LNCaP clone FGC (cell line): ENCODE data around the gene ZNF800.
A peak's percentile ranks its signal among the peaks of the same experiment; 100 is the strongest.

ENCODE experiments used
- DNase-seq: peaks from one replicate; pipeline ENCODE4 v3.0.0-alpha.2; 2011; ENCODE audit warnings: low read depth
- H3K4me3 ChIP-seq: 2 replicates; pipeline ENCODE4 v1.5.1; 2011; ENCODE audit warnings: mild to moderate bottlenecking, low read depth, low read length, control low read depth
- TF ChIP-seq, protein P1 (sequence below): IDR thresholded peaks from 2 replicates; pipeline ENCODE4 v1.5.1; 2012; ENCODE audit warnings: mild to moderate bottlenecking; ENCODE audit not compliant: control insufficient read depth, insufficient read depth; ENCODE audit errors: extremely low read depth

ZNF800 gene

DNA sequence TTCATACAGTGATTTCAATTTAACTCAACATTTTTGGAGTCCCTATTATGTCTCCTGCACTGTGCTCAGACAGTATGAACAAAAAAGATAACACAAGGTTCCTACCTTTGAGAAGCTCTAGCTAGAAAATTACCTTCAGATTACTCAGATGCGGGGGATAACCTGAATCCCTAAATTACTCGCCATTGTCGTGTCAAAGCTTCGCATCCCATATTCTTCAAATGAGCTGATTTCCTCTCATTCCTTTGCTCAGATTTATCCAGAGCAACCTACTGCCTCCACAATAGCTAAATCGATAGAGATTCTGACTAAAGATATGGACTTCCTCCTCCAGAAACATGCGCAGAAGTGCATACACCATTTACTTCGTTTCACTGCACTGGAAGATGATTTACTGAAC is 42.6 kb downstream of the ZNF800 start:
- DNase-seq, result no peak
- H3K4me3 ChIP-seq, result no peak overlapping the region
- TF ChIP-seq, protein P1, sequence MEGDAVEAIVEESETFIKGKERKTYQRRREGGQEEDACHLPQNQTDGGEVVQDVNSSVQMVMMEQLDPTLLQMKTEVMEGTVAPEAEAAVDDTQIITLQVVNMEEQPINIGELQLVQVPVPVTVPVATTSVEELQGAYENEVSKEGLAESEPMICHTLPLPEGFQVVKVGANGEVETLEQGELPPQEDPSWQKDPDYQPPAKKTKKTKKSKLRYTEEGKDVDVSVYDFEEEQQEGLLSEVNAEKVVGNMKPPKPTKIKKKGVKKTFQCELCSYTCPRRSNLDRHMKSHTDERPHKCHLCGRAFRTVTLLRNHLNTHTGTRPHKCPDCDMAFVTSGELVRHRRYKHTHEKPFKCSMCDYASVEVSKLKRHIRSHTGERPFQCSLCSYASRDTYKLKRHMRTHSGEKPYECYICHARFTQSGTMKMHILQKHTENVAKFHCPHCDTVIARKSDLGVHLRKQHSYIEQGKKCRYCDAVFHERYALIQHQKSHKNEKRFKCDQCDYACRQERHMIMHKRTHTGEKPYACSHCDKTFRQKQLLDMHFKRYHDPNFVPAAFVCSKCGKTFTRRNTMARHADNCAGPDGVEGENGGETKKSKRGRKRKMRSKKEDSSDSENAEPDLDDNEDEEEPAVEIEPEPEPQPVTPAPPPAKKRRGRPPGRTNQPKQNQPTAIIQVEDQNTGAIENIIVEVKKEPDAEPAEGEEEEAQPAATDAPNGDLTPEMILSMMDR, result no peak

DNA sequence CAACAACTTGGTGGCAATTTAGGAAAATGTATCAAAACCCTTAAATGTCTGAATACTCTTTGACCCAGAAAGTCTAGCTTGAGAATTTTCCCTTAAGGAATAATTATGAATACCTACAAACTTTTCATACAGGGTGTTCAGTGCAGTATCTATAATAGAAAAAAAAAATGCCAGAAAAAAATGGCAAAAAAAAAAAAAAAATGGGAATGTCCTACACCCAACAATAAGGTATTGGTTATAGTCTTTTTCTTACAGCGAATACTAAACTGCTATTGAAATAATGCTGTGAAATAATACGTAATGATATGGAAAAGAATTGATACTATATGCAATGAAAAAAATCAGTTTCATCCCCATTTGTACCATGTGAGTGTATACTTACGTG is 44.3 kb downstream of the ZNF800 start:
- TF ChIP-seq, protein P1, result no peak
- H3K4me3 ChIP-seq, result peak overlapping the region; percentile 38
- no peak for DNase-seq

DNA sequence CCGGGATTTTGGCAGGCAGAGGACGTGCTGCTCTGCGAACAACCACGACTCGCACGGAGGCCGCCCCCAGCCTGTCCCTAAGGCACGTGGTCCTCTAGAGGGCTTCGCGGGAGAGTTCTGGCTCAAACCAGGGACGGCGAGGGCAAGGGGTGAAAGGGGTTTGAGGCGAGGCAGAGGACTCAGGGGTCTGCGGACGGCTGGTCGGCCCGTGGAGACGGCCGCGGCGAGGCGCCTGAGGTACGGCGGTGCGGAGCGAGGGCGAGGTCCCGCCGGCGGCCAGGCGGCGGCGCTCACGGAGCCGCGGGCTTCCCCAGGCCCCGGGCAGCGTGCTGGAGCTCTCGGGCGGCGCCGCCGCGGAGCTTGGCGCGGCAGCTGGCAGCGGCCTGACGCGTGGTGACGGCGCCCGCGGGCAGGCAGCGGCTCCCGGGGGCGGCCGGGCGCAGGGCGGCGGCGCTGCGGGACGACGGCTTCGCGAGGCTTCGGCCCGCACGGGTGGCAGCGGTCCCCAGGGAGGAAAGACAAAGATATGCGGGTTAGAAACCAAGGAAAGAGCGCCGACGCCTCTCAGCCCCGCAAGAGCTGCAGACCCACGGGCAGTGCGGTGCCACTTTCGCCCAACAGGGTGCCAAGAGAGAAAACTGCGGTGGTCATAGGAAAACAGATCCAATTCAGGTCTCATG is 44.8 kb downstream of the ZNF800 start:
- DNase-seq, result peak; percentile 17
- TF ChIP-seq, protein P1, result peak; percentile 96
- peak overlapping the region; percentile 38 for H3K4me3 ChIP-seq

DNA sequence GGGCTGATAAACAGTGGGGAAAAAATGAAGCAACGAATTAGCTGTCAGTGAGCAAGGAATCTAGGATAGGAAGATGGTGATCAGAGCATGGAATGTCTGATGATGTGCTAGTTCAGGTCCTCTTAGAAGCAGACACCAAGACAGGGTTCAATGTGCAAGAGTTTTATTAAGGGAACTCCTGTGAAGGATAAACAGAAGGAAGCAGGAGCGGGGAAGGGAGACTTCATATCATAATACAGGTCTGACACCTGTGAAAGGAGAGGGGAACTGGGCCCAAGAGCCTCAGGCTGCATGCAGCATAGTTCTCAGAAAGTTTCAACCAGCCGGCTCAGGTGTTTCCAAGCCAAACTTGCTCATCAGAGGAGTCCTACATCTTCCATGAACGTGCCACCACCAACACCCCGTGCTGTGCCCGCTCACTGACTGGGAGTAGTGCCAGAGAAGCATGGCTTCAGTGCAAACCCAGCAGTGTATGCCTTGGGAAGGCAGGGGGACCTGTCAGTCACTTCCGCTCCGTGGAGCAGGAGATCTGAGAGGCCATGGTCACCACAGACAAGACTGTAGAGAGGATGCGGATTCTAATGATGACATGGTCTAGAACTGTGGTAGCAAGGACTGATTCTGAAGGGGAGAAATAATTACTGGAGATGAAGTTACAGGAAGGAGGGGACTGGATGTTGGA is 45.8 kb downstream of the ZNF800 start:
- TF ChIP-seq, protein P1, result no peak
- no peak overlapping the region for H3K4me3 ChIP-seq
- DNase-seq, result no peak

DNA sequence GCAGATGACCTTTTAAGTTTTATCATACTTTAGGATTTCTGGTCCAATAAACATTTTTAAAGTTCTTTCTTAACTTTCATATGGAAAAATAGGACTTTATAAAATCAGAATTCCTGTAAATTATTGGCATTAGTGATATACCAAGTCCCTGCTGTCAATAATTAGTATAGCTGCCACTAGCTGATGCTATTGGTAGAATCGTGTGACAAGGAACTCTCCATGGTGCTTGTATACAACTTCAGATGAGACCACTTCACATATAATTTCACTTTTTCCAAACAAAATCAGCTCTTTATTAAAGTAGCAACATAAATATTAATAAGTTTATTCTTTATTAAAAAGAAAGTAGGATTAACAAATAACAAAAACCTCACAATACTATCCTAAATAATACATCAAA is 49.9 kb downstream of the ZNF800 start:
- no peak for DNase-seq
- TF ChIP-seq, protein P1, result no peak
- no peak overlapping the region for H3K4me3 ChIP-seq

DNA sequence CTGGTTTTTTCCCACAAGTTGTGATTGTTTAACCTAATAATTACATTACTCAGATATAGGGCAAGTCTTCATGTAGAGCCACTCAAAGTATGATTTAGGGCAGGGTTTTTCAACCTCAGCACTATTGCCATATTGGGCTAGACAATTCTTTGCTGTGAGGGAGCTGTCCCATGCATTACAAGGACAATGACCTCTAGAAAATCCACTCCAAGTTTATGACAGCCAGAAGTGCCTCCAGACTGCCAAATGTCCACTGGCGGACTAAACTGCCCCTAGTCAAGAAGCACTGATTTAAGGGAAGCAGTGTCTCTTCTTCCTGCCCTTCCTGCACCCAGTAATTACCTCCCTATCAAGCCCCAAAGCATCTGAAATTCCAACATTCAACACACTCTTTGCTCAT is 54.4 kb downstream of the ZNF800 start:
- TF ChIP-seq, protein P1, result no peak
- H3K4me3 ChIP-seq, result no peak overlapping the region
- DNase-seq, result no peak

DNA sequence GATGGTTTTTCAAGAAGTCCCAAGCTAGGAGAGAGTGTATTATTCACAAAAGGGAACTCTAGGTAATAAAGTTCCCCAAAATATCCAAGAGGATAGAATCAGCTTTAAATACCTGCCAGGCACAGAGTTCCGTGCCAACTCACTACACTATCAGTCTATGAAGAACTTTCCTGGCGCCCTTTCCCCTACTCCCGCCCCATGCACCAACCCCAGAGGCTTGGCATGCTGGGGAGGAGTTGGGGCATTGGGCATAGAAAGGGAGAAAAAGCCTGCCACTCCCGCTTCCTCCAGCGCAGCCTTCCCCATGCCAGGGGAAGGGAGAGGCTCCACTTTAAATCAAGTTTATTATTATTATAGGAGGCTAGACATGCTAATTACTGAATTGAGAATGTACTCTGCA is 54.9 kb downstream of the ZNF800 start:
- TF ChIP-seq, protein P1, result no peak

More for the DNA sequence above, 54.9 kb downstream of the ZNF800 start:
- no peak for DNase-seq
- H3K4me3 ChIP-seq, result no peak overlapping the region
